Activated CD8-positive, alpha-beta memory T cell treated with anti-CD3 and anti-CD28 coated beads, Interleukin-2, amount 10 ng/mL, durations not matched to agents 7 days and 5 days (primary cell): ENCODE data around the gene ACTR10. TPM values are rescaled to one million over a fixed set of nuclear protein-coding genes. Genes with fewer than 3 reads are reported as not detected.

Experiments
- ATAC-seq: fragments of 150-1000 bp; cut with Tn5 transposase; one replicate; pipeline ENCODE4 v1.10.0; 2021; ENCODE audit warnings: moderate library complexity
- CTCF ChIA-PET: fragments of 350-600 bp; sonication (Branson Sonifier 250); formaldehyde crosslinking; loops from one replicate; lab custom pipeline; 2021; ENCODE audit warnings: antibody characterized with exemption; lab: Charles Lee
- DNase-seq: peaks from one replicate; pipeline ENCODE4 v3.0.0-alpha.2; 2020
- H3K27ac Mint-ChIP-seq: one replicate; pipeline ENCODE4 v1.8.0; 2021; ENCODE audit warnings: mild to moderate bottlenecking, mixed read lengths
- H3K27me3 Mint-ChIP-seq: one replicate; pipeline ENCODE4 v1.8.0; 2021; ENCODE audit warnings: mixed read lengths
- H3K36me3 Mint-ChIP-seq: one replicate; pipeline ENCODE4 v1.8.0; 2021; ENCODE audit warnings: mild to moderate bottlenecking, mixed read lengths
- H3K4me1 Mint-ChIP-seq: one replicate; pipeline ENCODE4 v1.8.0; 2021; ENCODE audit warnings: mixed read lengths
- H3K4me3 Mint-ChIP-seq: one replicate; pipeline ENCODE4 v1.8.0; 2021; ENCODE audit warnings: mild to moderate bottlenecking, moderate library complexity, mixed read lengths
- H3K9me3 Mint-ChIP-seq: one replicate; pipeline ENCODE4 v1.8.0; 2022; ENCODE audit warnings: low read depth, mixed read lengths
- total RNA-seq, 2 experiments: library from RNA; stranded (reverse); gene quantifications; one replicate each; pipeline ENCODE4 v1.2.3, GENCODE V29; 2021

ACTR10 gene
- total RNA-seq, 2 experiments from 2014 or later: 36.5 to 40.2 TPM

- Mint-ChIP-seq H3K27me3 (no peaks in the 10 kb centered on the region), H3K4me3 (no peak overlapping the region), H3K9me3 (no peaks in the 10 kb centered on the region), H3K27ac (no peak overlapping the region), H3K36me3 (no peaks in the 10 kb centered on the region), H3K4me1 (no peaks in the 10 kb centered on the region)
- CTCF ChIA-PET: interaction anchor here (1.0 kb wide), 1 partner anchor 15 kb away, joined by 3 read pairs; no protein-coding TSS in a partner anchor
- no peak for DNase-seq
- ATAC-seq: no peak
Observed at GRCh38 chr14:58191763-58192601, 8.0 kb upstream of the ACTR10 start.

DNA sequence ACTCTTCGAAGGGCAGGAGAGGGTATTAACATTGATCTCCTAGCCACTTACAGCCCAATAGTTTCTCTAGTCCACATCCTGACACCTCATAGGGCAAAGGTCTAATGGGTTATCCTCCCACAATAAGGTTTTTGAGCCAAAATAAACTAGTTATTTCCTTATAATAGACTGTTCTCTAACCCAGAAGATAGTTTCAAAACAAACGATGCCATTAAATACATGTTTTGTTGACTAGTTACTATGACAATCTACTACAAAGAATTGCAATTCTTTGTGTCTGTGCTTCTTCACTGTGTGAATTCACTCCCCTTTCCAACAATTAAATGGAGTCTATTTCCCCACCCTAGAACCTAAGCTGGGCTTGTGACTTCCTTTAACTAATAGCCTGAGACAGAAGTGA, 6.4 kb upstream of the ACTR10 start:
- DNase-seq: no peak
- ATAC-seq: no peak
- CTCF ChIA-PET: interaction anchor here (1.2 kb wide), 1 partner anchor 28 kb away, joined by 3 read pairs; no protein-coding TSS in a partner anchor
- no peaks in the 10 kb centered on the region for H3K9me3 Mint-ChIP-seq
- no peak overlapping the region for H3K27ac Mint-ChIP-seq
- peaks cover 5% of the 10 kb centered on the region for H3K4me1 Mint-ChIP-seq
- no peak overlapping the region for H3K4me3 Mint-ChIP-seq
- H3K27me3 Mint-ChIP-seq: no peaks in the 10 kb centered on the region
- H3K36me3 Mint-ChIP-seq: no peaks in the 10 kb centered on the region

DNA sequence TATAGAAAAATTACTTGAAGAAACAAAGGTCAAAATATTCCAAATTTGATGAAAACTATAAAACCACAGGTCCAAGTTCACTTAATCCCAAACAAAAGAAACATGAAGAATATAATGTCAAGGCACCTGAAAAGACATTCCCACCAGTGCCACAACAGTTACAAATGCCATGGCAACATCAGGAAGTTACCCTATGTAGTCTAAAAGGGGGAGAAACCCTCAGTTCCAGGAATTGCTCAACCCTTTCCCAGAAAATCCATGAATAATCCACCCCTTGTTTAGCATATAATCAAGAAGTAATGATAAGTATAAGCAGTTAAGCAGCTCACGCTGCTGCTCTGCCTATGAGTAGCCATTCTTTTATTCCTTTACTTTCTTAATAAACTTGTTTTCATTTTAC, 3.8 kb upstream of the ACTR10 start:
- Mint-ChIP-seq H3K9me3 (no peaks in the 10 kb centered on the region), H3K27me3 (no peaks in the 10 kb centered on the region), H3K4me3 (no peak overlapping the region), H3K36me3 (no peaks in the 10 kb centered on the region), H3K4me1 (peaks cover 19% of the 10 kb centered on the region), H3K27ac (no peak overlapping the region)
- DNase-seq (no peak), ATAC-seq (no peak)
- CTCF ChIA-PET: no interaction called here

GRCh38 chr14:58198086-58198485, 1.9 kb upstream of the ACTR10 start:
- no peak for ATAC-seq
- DNase-seq: no peak
- Mint-ChIP-seq H3K27me3 (no peaks in the 10 kb centered on the region), H3K9me3 (no peaks in the 10 kb centered on the region), H3K36me3 (peaks cover 2% of the 10 kb centered on the region), H3K27ac (peak overlapping the region; percentile 16), H3K4me1 (peaks cover 27% of the 10 kb centered on the region), H3K4me3 (no peak overlapping the region)
- CTCF ChIA-PET: interaction anchor here (0.7 to 2.7 kb wide), 3 partner anchors 30 to 47 kb away, joined by 4 to 6 read pairs (median 5); partner anchors contain the start of gene PSMA3

DNA sequence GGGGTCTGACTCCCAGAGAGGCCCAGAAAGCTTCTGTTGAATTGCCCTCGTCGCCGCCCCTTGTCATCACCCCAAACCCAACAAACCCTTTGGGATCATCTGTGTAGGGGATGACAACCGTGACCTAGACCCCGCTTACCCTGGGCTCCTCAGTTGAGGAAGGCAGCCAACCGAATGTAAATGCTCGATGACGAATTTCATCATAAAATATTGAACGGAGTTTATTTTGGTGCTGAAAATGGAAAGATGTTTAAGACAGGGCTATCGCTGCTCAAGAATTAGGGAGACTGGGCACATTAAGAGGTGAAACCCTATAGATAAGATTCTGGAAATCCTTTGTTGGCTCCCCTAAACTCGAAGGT, 512 bp downstream of the ACTR10 start:
- CTCF ChIA-PET: interaction anchor here (0.6 to 2.0 kb wide), 4 partner anchors 40 to 93 kb away, joined by 3 to 7 read pairs (median 3); partner anchors contain the start of gene PSMA3
- ATAC-seq: peak; percentile 20
- H3K36me3 Mint-ChIP-seq: peaks cover 8% of the 10 kb centered on the region

GRCh38 chr14:58200846-58201245, 897 bp downstream of the ACTR10 start:
- CTCF ChIA-PET: interaction anchor here (0.6 to 2.0 kb wide), 3 partner anchors 39 to 75 kb away, joined by 3 to 7 read pairs (median 3); partner anchors contain the start of gene PSMA3
- peak overlapping the region; percentile 97 for H3K4me3 Mint-ChIP-seq
- DNase-seq (no peak), ATAC-seq (no peak)
- H3K9me3 Mint-ChIP-seq: no peaks in the 10 kb centered on the region
- peak overlapping the region; percentile 96 for H3K27ac Mint-ChIP-seq
- H3K27me3 Mint-ChIP-seq: no peaks in the 10 kb centered on the region
- peaks cover 29% of the 10 kb centered on the region for H3K4me1 Mint-ChIP-seq
- H3K36me3 Mint-ChIP-seq: peaks cover 8% of the 10 kb centered on the region

More for the DNA sequence above, 512 bp downstream of the ACTR10 start:
- H3K4me3 Mint-ChIP-seq: peak overlapping the region; percentile 97
- H3K4me1 Mint-ChIP-seq: peaks cover 29% of the 10 kb centered on the region
- peak overlapping the region; percentile 96 for H3K27ac Mint-ChIP-seq
- H3K9me3 Mint-ChIP-seq: no peaks in the 10 kb centered on the region
- DNase-seq: no peak
- H3K27me3 Mint-ChIP-seq: no peaks in the 10 kb centered on the region

DNA sequence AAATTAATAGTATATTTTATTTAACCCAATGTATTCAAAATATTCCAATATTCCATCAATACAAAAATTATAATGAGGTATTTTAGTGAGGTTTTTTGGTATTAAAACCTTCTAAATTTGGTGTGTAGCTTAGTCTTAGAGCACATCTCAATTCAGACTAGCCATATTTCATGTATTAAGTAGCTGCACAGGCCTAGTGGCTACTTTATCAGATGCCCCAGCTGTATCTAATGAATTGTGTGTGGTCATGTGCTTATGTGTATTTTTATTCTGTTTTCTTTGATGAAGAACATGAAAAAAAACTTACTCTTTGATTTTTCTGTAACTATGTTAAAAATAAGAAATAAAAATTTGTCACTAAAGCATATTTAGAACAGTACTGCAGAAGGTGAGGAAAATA, 13.2 kb downstream of the ACTR10 start:
- Mint-ChIP-seq H3K27ac (no peak overlapping the region), H3K4me1 (peaks cover 6% of the 10 kb centered on the region), H3K4me3 (no peak overlapping the region), H3K27me3 (no peaks in the 10 kb centered on the region), H3K9me3 (no peaks in the 10 kb centered on the region), H3K36me3 (peaks cover 29% of the 10 kb centered on the region)
- CTCF ChIA-PET: interaction anchor here (0.8 to 1.7 kb wide), 2 partner anchors 12 to 14 kb away, joined by 3 to 4 read pairs; no protein-coding TSS in a partner anchor
- ATAC-seq (no peak), DNase-seq (no peak)

GRCh38 chr14:58215191-58215914, 15.4 kb downstream of the ACTR10 start:
- DNase-seq: no peak
- Mint-ChIP-seq H3K36me3 (peaks cover 22% of the 10 kb centered on the region), H3K27me3 (no peaks in the 10 kb centered on the region), H3K4me1 (peaks cover 6% of the 10 kb centered on the region), H3K4me3 (no peak overlapping the region), H3K9me3 (no peaks in the 10 kb centered on the region), H3K27ac (no peak overlapping the region)
- ATAC-seq: no peak
- CTCF ChIA-PET: no interaction called here

GRCh38 chr14:58216544-58216943, 16.6 kb downstream of the ACTR10 start:
- no peak overlapping the region for H3K27ac Mint-ChIP-seq
- ATAC-seq (no peak), DNase-seq (no peak)
- H3K4me3 Mint-ChIP-seq: no peak overlapping the region
- H3K4me1 Mint-ChIP-seq: peaks cover 6% of the 10 kb centered on the region
- H3K36me3 Mint-ChIP-seq: peaks cover 22% of the 10 kb centered on the region
- CTCF ChIA-PET: no interaction called here
- H3K27me3 Mint-ChIP-seq: no peaks in the 10 kb centered on the region
- no peaks in the 10 kb centered on the region for H3K9me3 Mint-ChIP-seq

GRCh38 chr14:58227096-58227819, 27.3 kb downstream of the ACTR10 start:
- no peak overlapping the region for H3K4me3 Mint-ChIP-seq
- no peaks in the 10 kb centered on the region for H3K27me3 Mint-ChIP-seq
- CTCF ChIA-PET: interaction anchor here (0.8 to 1.6 kb wide), 2 partner anchors 11 to 14 kb away, joined by 4 read pairs; no protein-coding TSS in a partner anchor
- ATAC-seq: no peak
- H3K27ac Mint-ChIP-seq: no peak overlapping the region
- H3K36me3 Mint-ChIP-seq: peaks cover 12% of the 10 kb centered on the region
- H3K9me3 Mint-ChIP-seq: no peaks in the 10 kb centered on the region
- DNase-seq: no peak
- H3K4me1 Mint-ChIP-seq: no peaks in the 10 kb centered on the region

DNA sequence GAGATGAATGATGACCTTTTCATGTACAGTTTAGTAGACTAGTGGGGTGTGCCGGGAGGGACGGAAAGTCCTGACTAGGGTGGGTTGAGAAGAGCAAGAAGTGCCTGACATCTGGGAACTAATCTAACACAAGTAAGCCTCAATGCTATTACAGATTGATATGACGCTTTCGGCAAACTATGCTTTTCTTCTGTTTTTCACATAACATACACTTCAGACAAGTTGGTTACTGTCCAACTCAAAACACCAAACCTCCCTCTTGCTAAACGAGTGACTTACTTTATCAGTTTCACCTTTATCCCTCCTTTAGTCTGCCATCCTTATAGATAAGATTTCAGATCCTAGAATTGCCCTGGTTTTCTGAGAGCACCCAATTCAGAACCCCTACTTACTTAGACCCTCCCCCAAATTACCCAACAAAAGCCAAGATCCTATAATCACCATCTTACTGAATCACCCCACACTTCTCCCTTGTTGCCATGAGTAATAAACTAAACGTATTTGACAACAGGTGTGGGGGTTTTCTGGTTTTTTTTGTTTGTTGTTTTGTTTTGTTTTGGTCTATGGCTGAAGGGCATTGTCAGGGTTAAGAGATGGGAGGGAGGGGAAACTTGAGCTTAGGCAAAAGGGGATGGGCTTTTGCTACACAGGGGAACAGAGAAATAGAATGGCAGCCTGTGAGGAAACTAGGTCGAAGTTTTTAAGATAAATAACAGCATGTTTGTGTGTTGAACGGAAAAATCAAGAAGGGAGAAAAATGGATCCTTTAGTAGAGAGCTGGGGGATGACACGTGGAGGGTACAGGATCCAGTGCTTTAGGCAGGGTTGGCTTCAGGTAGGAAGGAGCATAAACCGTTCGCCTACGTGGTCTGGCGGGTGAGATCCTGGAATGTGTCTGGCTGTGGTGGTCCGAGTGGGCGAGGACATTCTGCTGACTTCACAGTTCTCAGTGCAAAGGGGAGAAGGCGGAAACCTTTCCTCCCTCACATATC, 38.6 kb downstream of the ACTR10 start:
- Mint-ChIP-seq H3K27ac (no peak overlapping the region), H3K4me1 (peaks cover 21% of the 10 kb centered on the region), H3K36me3 (no peaks in the 10 kb centered on the region), H3K4me3 (no peak overlapping the region), H3K27me3 (no peaks in the 10 kb centered on the region), H3K9me3 (no peaks in the 10 kb centered on the region)
- ATAC-seq (peak; percentile 20), DNase-seq (peak; percentile 43)
- CTCF ChIA-PET: interaction anchor here (1.0 kb wide), 1 partner anchor 11 kb away, joined by 4 read pairs; no protein-coding TSS in a partner anchor
